ENCODE measurements around the gene IGFBP7.

DNA sequence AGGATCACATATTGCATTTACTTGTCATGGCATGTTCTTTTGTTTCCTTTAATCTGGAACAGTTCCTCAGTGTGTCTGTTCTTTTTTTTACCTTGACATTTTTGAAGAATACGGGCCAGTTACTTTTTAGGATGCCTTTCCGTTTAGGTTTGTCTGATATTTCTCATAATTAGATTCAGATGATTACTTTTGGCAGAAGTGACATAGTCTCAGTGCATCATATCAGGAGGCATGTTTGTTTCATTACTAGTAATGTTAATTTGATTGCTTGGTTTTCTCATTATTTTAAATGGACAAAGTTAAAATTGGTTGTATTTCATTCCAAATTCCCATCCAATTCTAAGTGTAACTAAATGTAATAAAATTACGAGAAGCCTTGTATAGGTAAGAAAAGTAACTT, 123.2 kb downstream of the IGFBP7 start:
- TF ChIP-seq, protein P1, sequence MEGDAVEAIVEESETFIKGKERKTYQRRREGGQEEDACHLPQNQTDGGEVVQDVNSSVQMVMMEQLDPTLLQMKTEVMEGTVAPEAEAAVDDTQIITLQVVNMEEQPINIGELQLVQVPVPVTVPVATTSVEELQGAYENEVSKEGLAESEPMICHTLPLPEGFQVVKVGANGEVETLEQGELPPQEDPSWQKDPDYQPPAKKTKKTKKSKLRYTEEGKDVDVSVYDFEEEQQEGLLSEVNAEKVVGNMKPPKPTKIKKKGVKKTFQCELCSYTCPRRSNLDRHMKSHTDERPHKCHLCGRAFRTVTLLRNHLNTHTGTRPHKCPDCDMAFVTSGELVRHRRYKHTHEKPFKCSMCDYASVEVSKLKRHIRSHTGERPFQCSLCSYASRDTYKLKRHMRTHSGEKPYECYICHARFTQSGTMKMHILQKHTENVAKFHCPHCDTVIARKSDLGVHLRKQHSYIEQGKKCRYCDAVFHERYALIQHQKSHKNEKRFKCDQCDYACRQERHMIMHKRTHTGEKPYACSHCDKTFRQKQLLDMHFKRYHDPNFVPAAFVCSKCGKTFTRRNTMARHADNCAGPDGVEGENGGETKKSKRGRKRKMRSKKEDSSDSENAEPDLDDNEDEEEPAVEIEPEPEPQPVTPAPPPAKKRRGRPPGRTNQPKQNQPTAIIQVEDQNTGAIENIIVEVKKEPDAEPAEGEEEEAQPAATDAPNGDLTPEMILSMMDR (IDR thresholded peaks at IDR 0.05; ENCODE audit: low read depth, low read length, missing input control) = no peak
- TF ChIP-seq, protein P2, sequence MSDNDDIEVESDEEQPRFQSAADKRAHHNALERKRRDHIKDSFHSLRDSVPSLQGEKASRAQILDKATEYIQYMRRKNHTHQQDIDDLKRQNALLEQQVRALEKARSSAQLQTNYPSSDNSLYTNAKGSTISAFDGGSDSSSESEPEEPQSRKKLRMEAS (IDR thresholded peaks at IDR 0.05) = no peak
- TF ChIP-seq JUND (IDR thresholded peaks at IDR 0.05) (no peak), RXRA (IDR thresholded peaks at IDR 0.05) (no peak), RAD21 (IDR thresholded peaks at IDR 0.05) (no peak), YY1 (IDR thresholded peaks at IDR 0.05) (no peak), GABPA (IDR thresholded peaks at IDR 0.05 in 1 of 2, conservative IDR thresholded peaks at IDR 0.05 in 1 of 2) (no peak), TAF1 (conservative IDR thresholded peaks at IDR 0.05) (no peak), EGR1 (IDR thresholded peaks at IDR 0.05; ENCODE audit: low read depth in 2 of 2) (no peak), FOXA1 (IDR thresholded peaks at IDR 0.05) (no peak), FOXA2 (IDR thresholded peaks at IDR 0.05) (no peak)
- TF ChIP-seq, protein P3, sequence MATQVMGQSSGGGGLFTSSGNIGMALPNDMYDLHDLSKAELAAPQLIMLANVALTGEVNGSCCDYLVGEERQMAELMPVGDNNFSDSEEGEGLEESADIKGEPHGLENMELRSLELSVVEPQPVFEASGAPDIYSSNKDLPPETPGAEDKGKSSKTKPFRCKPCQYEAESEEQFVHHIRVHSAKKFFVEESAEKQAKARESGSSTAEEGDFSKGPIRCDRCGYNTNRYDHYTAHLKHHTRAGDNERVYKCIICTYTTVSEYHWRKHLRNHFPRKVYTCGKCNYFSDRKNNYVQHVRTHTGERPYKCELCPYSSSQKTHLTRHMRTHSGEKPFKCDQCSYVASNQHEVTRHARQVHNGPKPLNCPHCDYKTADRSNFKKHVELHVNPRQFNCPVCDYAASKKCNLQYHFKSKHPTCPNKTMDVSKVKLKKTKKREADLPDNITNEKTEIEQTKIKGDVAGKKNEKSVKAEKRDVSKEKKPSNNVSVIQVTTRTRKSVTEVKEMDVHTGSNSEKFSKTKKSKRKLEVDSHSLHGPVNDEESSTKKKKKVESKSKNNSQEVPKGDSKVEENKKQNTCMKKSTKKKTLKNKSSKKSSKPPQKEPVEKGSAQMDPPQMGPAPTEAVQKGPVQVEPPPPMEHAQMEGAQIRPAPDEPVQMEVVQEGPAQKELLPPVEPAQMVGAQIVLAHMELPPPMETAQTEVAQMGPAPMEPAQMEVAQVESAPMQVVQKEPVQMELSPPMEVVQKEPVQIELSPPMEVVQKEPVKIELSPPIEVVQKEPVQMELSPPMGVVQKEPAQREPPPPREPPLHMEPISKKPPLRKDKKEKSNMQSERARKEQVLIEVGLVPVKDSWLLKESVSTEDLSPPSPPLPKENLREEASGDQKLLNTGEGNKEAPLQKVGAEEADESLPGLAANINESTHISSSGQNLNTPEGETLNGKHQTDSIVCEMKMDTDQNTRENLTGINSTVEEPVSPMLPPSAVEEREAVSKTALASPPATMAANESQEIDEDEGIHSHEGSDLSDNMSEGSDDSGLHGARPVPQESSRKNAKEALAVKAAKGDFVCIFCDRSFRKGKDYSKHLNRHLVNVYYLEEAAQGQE (IDR thresholded peaks at IDR 0.05) = no peak
- TF ChIP-seq, protein P4, sequence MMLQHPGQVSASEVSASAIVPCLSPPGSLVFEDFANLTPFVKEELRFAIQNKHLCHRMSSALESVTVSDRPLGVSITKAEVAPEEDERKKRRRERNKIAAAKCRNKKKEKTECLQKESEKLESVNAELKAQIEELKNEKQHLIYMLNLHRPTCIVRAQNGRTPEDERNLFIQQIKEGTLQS (IDR thresholded peaks at IDR 0.05) = no peak

Data from liver (tissue), 3 donors.